Thyroid gland (tissue), 4 donors: Measurements from ENCODE around the gene PHLDB1. TPM values are rescaled to one million over a fixed set of nuclear protein-coding genes. Genes with fewer than 3 reads are reported as not detected.
"Not testable (repeated sequence)": the region's sequence is repeated elsewhere in the genome, so short reads cannot be mapped to it uniquely, and the experiment has no call there.

Experiments
- DNase-seq, 2 donors: peaks; one replicate each; pipeline ENCODE4 v3.0.0-alpha.2; 2019
- H3K27ac ChIP-seq, 3 donors: fragments of 200-600 bp; sonication (generic); 1 replicate in 2 of 3; 2 replicates in 1 of 3; pipeline ENCODE4 v1.5.1; 2016 to 2019; ENCODE audit warnings: mild to moderate bottlenecking in 1 of 3, moderate library complexity in 1 of 3
- H3K27me3 ChIP-seq: fragments of 200-600 bp; sonication (generic); one replicate; pipeline ENCODE4 v1.5.1; 2019
- H3K36me3 ChIP-seq, 2 donors: fragments of 200-600 bp; sonication (generic); one replicate each; pipeline ENCODE4 v1.5.1; 2016 to 2019
- H3K4me1 ChIP-seq, 2 donors: fragments of 200-600 bp; sonication (generic); one replicate each; pipeline ENCODE4 v1.5.1; 2017 to 2019
- H3K4me3 ChIP-seq, 3 donors: fragments of 200-600 bp; sonication (generic); replicated peaks in 1 of 3; 1 replicate in 2 of 3; 2 replicates in 1 of 3; pipeline ENCODE4 v1.5.1; 2016; ENCODE audit warnings: mild to moderate bottlenecking in 1 of 3
- H3K9me3 ChIP-seq: fragments of 200-600 bp; sonication (generic); one replicate; pipeline ENCODE4 v1.5.1; 2017
- POLR2A ChIP-seq, 2 donors: fragments of 450-650 bp; IDR thresholded peaks; one replicate each; pipeline ENCODE4 v1.6.1; 2017; ENCODE audit warnings: antibody characterized with exemption in 2 of 2, mild to moderate bottlenecking in 2 of 2, moderate library complexity in 1 of 2
- WGBS, 2 donors: methylation state at CpG; one replicate each; pipeline ENCODE4 v1.1.5; 2017; 5-methylcytosine and 5-hydroxymethylcytosine counted together
- intact Hi-C: fragments of 100-400 bp; cut with DNase I; formaldehyde crosslinking; loops from one replicate; pipeline ENCODE4 v1.15.1; 2023
- total RNA-seq, 4 donors: library from RNA; depleted of rRNA; stranded (reverse); fragments of >200 nt; gene quantifications; one replicate each; pipeline ENCODE4 v1.2.3, GENCODE V29; 2016
- TF ChIP-seq, protein P1 (sequence below), 6 experiments: fragments of 200-600 bp in 3 of 6; fragments of 450-650 bp in 3 of 6; sonication (generic) in 3 of 6; IDR thresholded peaks; one replicate each; pipeline ENCODE4 v1.5.1; 2016 to 2019; ENCODE audit warnings: antibody characterized with exemption in 6 of 6, mild to moderate bottlenecking in 2 of 6, inconsistent platforms in 1 of 6, moderate library complexity in 1 of 6

The PHLDB1 gene
- total RNA-seq, 4 donors from 2014 or later = 73.2 to 158 (median 120) TPM

DNA sequence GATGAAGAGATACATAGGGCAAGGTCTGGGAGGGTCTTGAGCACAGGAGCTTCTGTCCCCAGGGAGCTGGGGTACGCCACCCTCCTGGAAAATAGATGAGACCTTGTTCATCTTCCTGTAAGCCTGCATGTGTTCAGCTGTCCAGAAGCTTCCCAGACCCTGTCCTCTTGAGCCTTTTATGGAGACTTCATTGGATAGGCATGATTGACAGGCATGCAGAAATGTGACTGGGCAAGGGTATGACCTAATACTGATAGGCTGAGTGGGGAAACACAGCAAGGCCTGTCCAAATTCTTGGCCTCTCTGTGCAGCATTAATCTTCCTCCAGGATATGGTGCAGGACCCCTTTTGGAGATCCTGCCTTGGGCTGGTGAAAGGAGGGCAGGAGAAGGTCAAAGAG, 19.5 kb upstream of the PHLDB1 start:
- no peak overlapping the region for H3K27ac ChIP-seq
- intact Hi-C loops = no loop called here
- no peak for DNase-seq

DNA sequence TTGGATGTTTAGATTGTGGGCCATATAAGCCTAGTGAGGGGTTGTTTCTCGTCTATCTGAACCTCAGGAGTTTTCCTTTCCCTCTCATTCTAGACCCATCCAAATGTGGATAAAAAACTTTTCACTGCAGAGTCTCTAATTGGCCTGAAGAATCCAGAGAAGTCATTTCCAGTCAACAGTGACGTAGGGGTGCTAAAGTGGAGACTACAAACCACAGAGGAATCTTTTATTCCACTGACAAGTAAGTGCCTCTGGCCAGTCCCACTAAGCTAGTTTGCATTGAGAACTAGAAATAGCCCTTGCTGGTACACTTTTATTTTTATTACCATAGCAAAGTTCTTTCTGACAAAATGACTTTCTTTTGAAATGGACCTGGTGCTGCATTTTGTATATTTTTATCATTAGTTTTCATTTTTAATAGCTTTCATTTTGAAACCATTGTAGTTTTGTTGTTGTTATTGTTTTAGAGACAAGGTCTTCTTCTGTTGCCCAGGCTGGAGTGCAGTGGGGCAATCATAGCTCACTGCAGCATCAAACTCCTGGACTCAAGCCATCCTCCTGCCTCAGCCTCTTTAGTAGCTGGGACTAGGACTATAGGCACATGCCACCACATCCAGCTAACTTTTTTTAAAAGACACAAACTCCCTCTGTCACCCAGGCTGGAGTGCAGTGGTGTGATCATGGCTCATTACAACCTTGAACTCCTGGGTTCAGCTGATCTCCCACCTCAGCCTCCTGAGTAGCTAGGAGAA, 14.6 kb upstream of the PHLDB1 start:
- TF ChIP-seq, protein P1, sequence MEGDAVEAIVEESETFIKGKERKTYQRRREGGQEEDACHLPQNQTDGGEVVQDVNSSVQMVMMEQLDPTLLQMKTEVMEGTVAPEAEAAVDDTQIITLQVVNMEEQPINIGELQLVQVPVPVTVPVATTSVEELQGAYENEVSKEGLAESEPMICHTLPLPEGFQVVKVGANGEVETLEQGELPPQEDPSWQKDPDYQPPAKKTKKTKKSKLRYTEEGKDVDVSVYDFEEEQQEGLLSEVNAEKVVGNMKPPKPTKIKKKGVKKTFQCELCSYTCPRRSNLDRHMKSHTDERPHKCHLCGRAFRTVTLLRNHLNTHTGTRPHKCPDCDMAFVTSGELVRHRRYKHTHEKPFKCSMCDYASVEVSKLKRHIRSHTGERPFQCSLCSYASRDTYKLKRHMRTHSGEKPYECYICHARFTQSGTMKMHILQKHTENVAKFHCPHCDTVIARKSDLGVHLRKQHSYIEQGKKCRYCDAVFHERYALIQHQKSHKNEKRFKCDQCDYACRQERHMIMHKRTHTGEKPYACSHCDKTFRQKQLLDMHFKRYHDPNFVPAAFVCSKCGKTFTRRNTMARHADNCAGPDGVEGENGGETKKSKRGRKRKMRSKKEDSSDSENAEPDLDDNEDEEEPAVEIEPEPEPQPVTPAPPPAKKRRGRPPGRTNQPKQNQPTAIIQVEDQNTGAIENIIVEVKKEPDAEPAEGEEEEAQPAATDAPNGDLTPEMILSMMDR (IDR thresholded peaks at IDR 0.05) = no peak
- TF ChIP-seq POLR2A (IDR thresholded peaks at IDR 0.05) = no peak
- peak overlapping the region in 2 of 3 donors; percentile 25 to 66 for H3K27ac ChIP-seq
- no peaks in the 10 kb centered on the region for H3K27me3 ChIP-seq
- H3K4me1 ChIP-seq = peaks cover 7 to 21% of the 10 kb centered on the region in 2 donors
- 71 to 78% methylated on average over 2 of the region's 2 CpGs for WGBS, 2 donors
- H3K36me3 ChIP-seq = peaks cover 59 to 65% of the 10 kb centered on the region in 2 donors
- DNase-seq = no peak
- no peaks in the 10 kb centered on the region for H3K9me3 ChIP-seq
- intact Hi-C loops = no loop called here
- no peak overlapping the region for H3K4me3 ChIP-seq

More for the DNA sequence above, 19.5 kb upstream of the PHLDB1 start:
- H3K4me3 ChIP-seq = no peak overlapping the region
- TF ChIP-seq POLR2A (IDR thresholded peaks at IDR 0.05) = no peak
- TF ChIP-seq, protein P1 (IDR thresholded peaks at IDR 0.05) = no peak
- H3K4me1 ChIP-seq = peaks cover 7 to 11% of the 10 kb centered on the region in 2 donors
- no peaks in the 10 kb centered on the region for H3K9me3 ChIP-seq
- H3K36me3 ChIP-seq = peaks cover 65 to 74% of the 10 kb centered on the region in 2 donors
- H3K27me3 ChIP-seq = no peaks in the 10 kb centered on the region
- 93 to 100% methylated on average over 1 of the region's 1 CpG for WGBS, 2 donors

DNA sequence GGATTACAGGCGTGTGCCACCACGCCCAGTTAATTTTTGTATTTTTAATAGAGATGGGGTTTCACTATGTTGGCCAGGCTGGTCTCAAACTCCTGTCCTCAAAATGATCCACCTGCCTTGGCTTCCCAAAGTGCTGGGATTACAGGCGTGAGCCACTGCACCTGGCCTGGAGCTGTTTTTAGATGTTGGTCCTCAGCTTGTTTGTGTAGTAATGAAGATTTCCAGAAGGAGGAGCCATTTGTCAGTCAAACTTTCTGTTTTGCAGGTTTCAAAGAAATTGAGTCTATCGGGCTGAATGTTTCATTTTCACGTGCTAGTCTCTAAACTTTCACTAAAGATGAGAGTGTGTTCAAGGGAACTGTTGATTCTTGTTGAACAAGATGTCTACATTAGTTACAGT, 12.4 kb upstream of the PHLDB1 start:
- H3K36me3 ChIP-seq = peaks cover 65 to 72% of the 10 kb centered on the region in 2 donors
- H3K9me3 ChIP-seq, H3K4me3 ChIP-seq, DNase-seq, intact Hi-C loops, H3K27me3 ChIP-seq, H3K27ac ChIP-seq: not testable (repeated sequence)
- H3K4me1 ChIP-seq = peaks cover 7 to 21% of the 10 kb centered on the region in 2 donors
- TF ChIP-seq, protein P1 (IDR thresholded peaks at IDR 0.05) = peak in 4 of 6 experiments; percentile 24 to 47 (median 43)
- 59 to 65% methylated on average over 5 of the region's 5 CpGs for WGBS, 2 donors

DNA sequence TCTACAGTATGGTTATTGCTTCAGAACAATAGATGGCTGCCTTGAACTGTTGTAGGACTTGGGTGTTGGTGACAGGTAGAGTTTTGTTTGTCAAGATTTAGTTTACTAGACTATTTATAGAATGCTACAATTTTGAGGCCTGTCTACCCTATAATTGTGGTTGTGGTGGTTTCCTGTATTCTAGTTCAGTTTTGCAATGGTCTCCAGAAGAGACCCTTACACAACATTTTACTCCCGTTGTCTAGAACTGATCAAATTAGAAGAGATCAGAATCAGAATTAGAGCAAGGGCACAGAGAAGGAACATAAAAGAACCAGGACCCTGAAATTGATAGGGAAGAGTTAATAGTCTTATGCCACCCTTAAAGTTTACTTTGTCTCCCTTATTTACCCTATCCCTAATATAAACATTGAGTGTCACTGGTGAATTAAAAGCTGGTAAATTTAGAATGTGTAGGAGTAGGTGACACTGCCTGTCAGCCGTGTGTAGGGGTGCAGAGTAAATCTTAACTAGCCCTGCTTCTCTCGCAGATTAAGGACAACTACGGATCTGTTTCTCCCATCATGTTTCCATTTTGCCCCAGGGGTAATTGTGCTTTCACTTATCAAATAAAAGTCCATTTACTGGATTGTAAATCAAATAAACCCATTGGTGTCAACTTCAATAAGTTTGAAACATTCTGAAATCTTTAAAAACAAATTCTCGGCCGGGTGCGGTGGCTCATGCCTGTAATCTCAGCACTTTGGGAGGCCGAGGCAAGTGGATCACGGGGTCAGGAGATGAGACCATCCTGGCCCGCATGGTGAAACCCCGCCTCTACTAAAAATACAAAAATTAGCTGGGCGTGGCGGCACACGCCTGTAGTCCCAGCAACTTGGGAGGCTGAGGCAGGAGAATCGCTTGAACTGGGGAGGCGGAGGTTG, 10.9 kb upstream of the PHLDB1 start:
- peaks cover 69 to 79% of the 10 kb centered on the region in 2 donors for H3K36me3 ChIP-seq
- 93% methylated on average over 16 of the region's 16 CpGs for WGBS, 2 donors
- H3K4me3 ChIP-seq = no peak overlapping the region
- TF ChIP-seq, protein P1 (IDR thresholded peaks at IDR 0.05) = no peak
- no peak for TF ChIP-seq POLR2A (IDR thresholded peaks at IDR 0.05)
- intact Hi-C loops = no loop called here
- H3K27ac ChIP-seq = no peak overlapping the region
- H3K9me3 ChIP-seq = no peaks in the 10 kb centered on the region
- peaks cover 4 to 17% of the 10 kb centered on the region in 2 donors for H3K4me1 ChIP-seq
- no peaks in the 10 kb centered on the region for H3K27me3 ChIP-seq
- no peak for DNase-seq
